Panc1 (cell line): Measurements from ENCODE around the gene CCDC124. TPM values are rescaled to one million over a fixed set of nuclear protein-coding genes. Genes with fewer than 3 reads are reported as not detected.

ENCODE experiments used
- ATAC-seq: fragments of 200-7000 bp; cut with Tn5 transposase; 2 replicates; pipeline ENCODE4 v1.9.1; 2020; ENCODE audit warnings: mild to moderate bottlenecking, moderate library complexity
- Bru-seq: library from RNA; stranded (reverse); fragments of 400-500 nt; gene quantifications from one replicate; lab custom pipeline; 2021; lab: Mats Ljungman, UMichigan
- BruChase-seq, 2 experiments: library from RNA; stranded (reverse); fragments of 400-500 nt; gene quantifications; one replicate each; lab custom pipeline; 2021; lab: Mats Ljungman, UMichigan
- BruUV-seq: library from RNA; stranded (reverse); fragments of 400-500 nt; replicated peaks from 2 replicates; lab custom pipeline; 2021; lab: Mats Ljungman, UMichigan
- CTCF ChIA-PET: fragments of 300-600 bp; sonication (Branson Sonifier 250); formaldehyde crosslinking; loops from one replicate; lab custom pipeline; 2022; ENCODE audit warnings: antibody characterized with exemption; lab: Charles Lee
- POLR2A ChIA-PET: fragments of 300-600 bp; sonication (Branson Sonifier 250); formaldehyde crosslinking; loops from one replicate; lab custom pipeline; 2022; ENCODE audit warnings: antibody characterized with exemption; lab: Charles Lee
- DNase-seq: peaks from one replicate; pipeline ENCODE4 v3.0.0-alpha.2; 2010; ENCODE audit warnings: low read depth, low spot score
- H3K27ac ChIP-seq: 2 replicates; pipeline ENCODE4 v1.5.1; 2011; ENCODE audit warnings: mild to moderate bottlenecking, low read length, inconsistent platforms
- H3K27me3 ChIP-seq: fragments of 200-500 bp; sonication (Bioruptor generic); 2 replicates; pipeline ENCODE4 v1.6.0; 2014; ENCODE audit warnings: low read length, inconsistent platforms; ENCODE audit not compliant: control insufficient read depth, insufficient read depth
- H3K36me3 ChIP-seq: fragments of 200-500 bp; sonication (Bioruptor generic); 2 replicates; pipeline ENCODE4 v1.5.1; 2014; ENCODE audit warnings: inconsistent platforms, mild to moderate bottlenecking, low read length, moderate library complexity; ENCODE audit not compliant: control insufficient read depth, insufficient read depth
- H3K4me1 ChIP-seq: 2 replicates; pipeline ENCODE4 v1.5.1; 2011; ENCODE audit warnings: inconsistent platforms, mild to moderate bottlenecking, low read length, moderate library complexity; ENCODE audit not compliant: control insufficient read depth, insufficient read depth
- H3K4me3 ChIP-seq, 2 experiments: 2 replicates each; pipeline ENCODE4 v1.5.1; 2011 to 2012; ENCODE audit warnings: low read depth in 2 of 2, low read length in 2 of 2, mild to moderate bottlenecking in 2 of 2, inconsistent platforms in 1 of 2, moderate library complexity in 1 of 2
- H3K9me3 ChIP-seq: fragments of 200-500 bp; sonication (Bioruptor generic); 2 replicates; pipeline ENCODE4 v1.5.1; 2014; ENCODE audit warnings: low read depth, mild to moderate bottlenecking, inconsistent platforms, low read length, moderate library complexity; ENCODE audit not compliant: control insufficient read depth, insufficient read depth
- CTCF ChIP-seq: fragments of 450-650 bp; IDR thresholded peaks from 2 replicates; pipeline ENCODE4 v1.5.1; 2017; ENCODE audit warnings: mild to moderate bottlenecking
- POLR2AphosphoS5 ChIP-seq: IDR thresholded peaks from 2 replicates; pipeline ENCODE4 v1.6.1; 2012; ENCODE audit warnings: mild to moderate bottlenecking, low read depth, low read length, moderate library complexity
- REST ChIP-seq, 2 experiments: IDR thresholded peaks; 2 replicates each; pipeline ENCODE4 v1.6.1; 2011 to 2012; ENCODE audit warnings: low read depth in 2 of 2, control low read depth in 1 of 2, low read length in 1 of 2, mild to moderate bottlenecking in 1 of 2, moderate library complexity in 1 of 2; ENCODE audit not compliant: insufficient read depth in 1 of 2
- SIN3A ChIP-seq: IDR thresholded peaks from 2 replicates; pipeline ENCODE4 v1.6.1; 2012; ENCODE audit warnings: low read depth, mild to moderate bottlenecking, low read length, moderate library complexity, borderline replicate concordance; ENCODE audit not compliant: insufficient read depth
- TCF7L2 ChIP-seq: IDR thresholded peaks from 2 replicates; pipeline ENCODE4 v1.6.1; 2011; ENCODE audit warnings: mild to moderate bottlenecking, low read depth, low read length, inconsistent platforms
- in situ Hi-C: cut with HindIII; loops from 2 replicates; pipeline ENCODE4 v1.10.0; 2016; ENCODE audit warnings: low sequenced_read_pairs, low pct_unique_long_range_greater_than_20kb
- intact Hi-C: fragments of 100-400 bp; cut with micrococcal nuclease; formaldehyde crosslinking; loops from one replicate; pipeline ENCODE4 v1.10.0; 2022; ENCODE audit not compliant: unreplicated experiment
- long read RNA-seq: library from polyadenylated mRNA; unstranded; transcript quantifications from one replicate; pipeline ENCODE4 v2.0.0, GENCODE V29; 2021; ENCODE audit not compliant: unreplicated experiment
- polyA plus RNA-seq: library from polyadenylated mRNA; unstranded; fragments of >200 nt; gene quantifications from one replicate; pipeline ENCODE4 v1.2.1, GENCODE V29; 2012; ENCODE audit warnings: missing spikeins; ENCODE audit not compliant: insufficient read length
- total RNA-seq: library from RNA; stranded (reverse); gene quantifications from one replicate; pipeline ENCODE4 v1.2.1, GENCODE V29; 2021; ENCODE audit not compliant: unreplicated experiment

Gene CCDC124
- 110 TPM for total RNA-seq
- 188 TPM for polyA plus RNA-seq
- percentile 64 among the genes with signal in this experiment for Bru-seq, nascent RNA
- percentile 64 among the genes with signal in this experiment for BruChase-seq, experiment 1, labeled RNA remaining after a 2-hour chase
- percentile 73 among the genes with signal in this experiment for BruChase-seq, experiment 2, labeled RNA remaining after a 6-hour chase
- long read RNA-seq, transcript CCDC124-201 (5 exons, 938 nt) = major isoform, 87 of 136 reads
- long read RNA-seq, partial matches to known transcripts = 39 of 136 reads
- long read RNA-seq, other reads (novel, unspliced or antisense) = 7 of 136 reads

GRCh38 chr19:17932485-17933338 is at the start of gene CCDC124:
Gene CCDC124, plus strand, starts transcription at chr19:17933015. Its CDS starts 3,406 bp downstream, at chr19:17936421.
- H3K4me3 ChIP-seq = peak within 1 kb of the TSS; percentile 73 to 89
- in situ Hi-C loops (no loop called here), intact Hi-C loops (loop anchor here (1.0 kb wide), 1 partner anchor 62 kb away; no protein-coding TSS in a partner anchor)
- TF ChIP-seq SIN3A = 0 out of 2 replicates have a peak, but pooled peaks have one; percentile 55
- 0 out of 4 replicates have a peak, but pooled peaks of 1 of the 2 experiments have one; percentile 31 for TF ChIP-seq REST (IDR thresholded peaks at IDR 0.05; ENCODE audit: insufficient read depth in 1 of 2, low read depth in 2 of 2, low read length in 1 of 2)
- no peak for TF ChIP-seq TCF7L2
- peak; percentile 94 for TF ChIP-seq CTCF
- TF ChIP-seq POLR2AphosphoS5 = peak; percentile 74
- H3K4me1 ChIP-seq = peaks cover 11% of the 10 kb centered on the region; the same call in 1 of the 2 replicates
- ATAC-seq = peak; percentile 97
- no peaks in the 10 kb centered on the region for H3K27me3 ChIP-seq
- BruUV-seq = no TSS peak
- ChIA-PET CTCF (interaction anchor here (0.6 to 3.0 kb wide), 5 partner anchors 62 to 552 kb away, joined by 3 to 19 read pairs (median 13); partner anchors contain the start of genes RPL18A and SLC5A5), POLR2A (interaction anchor here (0.5 to 0.7 kb wide), 2 partner anchors 68 to 127 kb away, joined by 3 to 4 read pairs; no protein-coding TSS in a partner anchor)
- H3K9me3 ChIP-seq = no peaks in the 10 kb centered on the region
- H3K27ac ChIP-seq = peak within 1 kb of the TSS; percentile 93
- peaks cover 4% of the 10 kb centered on the region; the same call in 1 of the 2 replicates for H3K36me3 ChIP-seq
- DNase-seq = peak; percentile 67

- H3K27ac ChIP-seq = no peak overlapping the region
- intact Hi-C loops = no loop called here
- ChIA-PET POLR2A (no interaction called here), CTCF (interaction anchor here (0.6 kb wide), 1 partner anchor 14 kb away, joined by 13 read pairs; no protein-coding TSS in a partner anchor)
- in situ Hi-C loops = no loop called here
- H3K4me1 ChIP-seq = no peaks in the 10 kb centered on the region
- no peaks in the 10 kb centered on the region for H3K9me3 ChIP-seq
- H3K36me3 ChIP-seq = no peaks in the 10 kb centered on the region
- H3K4me3 ChIP-seq = no peak overlapping the region
- DNase-seq = no peak
- no TSS peak for BruUV-seq
- no peaks in the 10 kb centered on the region for H3K27me3 ChIP-seq
- ATAC-seq = peak; percentile 34; the same call in 1 of the 2 replicates
- TF ChIP-seq TCF7L2 = no peak
- TF ChIP-seq CTCF = no peak
- no peak for TF ChIP-seq SIN3A
- TF ChIP-seq REST (IDR thresholded peaks at IDR 0.05; ENCODE audit: insufficient read depth in 1 of 2, low read depth in 2 of 2, low read length in 1 of 2) = no peak
- no peak for TF ChIP-seq POLR2AphosphoS5
Measured at GRCh38 chr19:17883627-17884410, 49.0 kb upstream of the CCDC124 start.
